ENCODE results near the gene SNCA. TPM values are rescaled to one million over a fixed set of nuclear protein-coding genes. Genes with fewer than 3 reads are reported as not detected.

The SNCA gene
- total RNA-seq, 4 donors from 2014 or later, result 1.2 to 9.1 (median 2.6) TPM

DNA sequence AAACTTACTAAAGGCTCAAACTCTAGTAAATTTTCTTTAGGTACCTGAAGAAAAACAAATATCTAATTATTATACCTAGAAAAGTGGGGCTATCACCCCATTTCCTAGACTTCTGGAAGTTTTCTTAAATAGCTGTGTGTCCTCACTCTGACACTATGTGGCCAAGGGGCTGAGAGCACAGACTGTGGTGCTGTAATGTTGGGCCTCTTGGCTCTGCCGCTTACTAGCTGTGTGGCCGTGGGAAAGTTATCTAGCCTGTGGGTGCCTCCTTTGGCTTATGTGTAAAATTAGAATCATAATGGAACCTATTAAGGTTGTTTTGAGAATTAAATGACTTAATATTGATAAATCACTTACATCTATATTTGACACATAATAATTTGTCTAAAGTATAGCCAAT is 114.4 kb downstream of the SNCA start:
- H3K27me3 ChIP-seq, result no peaks in the 10 kb centered on the region
- H3K4me1 ChIP-seq, result no peaks in the 10 kb centered on the region
- no peak overlapping the region for H3K4me3 ChIP-seq
- no peaks in the 10 kb centered on the region for H3K9me3 ChIP-seq
- TF ChIP-seq, protein P1, sequence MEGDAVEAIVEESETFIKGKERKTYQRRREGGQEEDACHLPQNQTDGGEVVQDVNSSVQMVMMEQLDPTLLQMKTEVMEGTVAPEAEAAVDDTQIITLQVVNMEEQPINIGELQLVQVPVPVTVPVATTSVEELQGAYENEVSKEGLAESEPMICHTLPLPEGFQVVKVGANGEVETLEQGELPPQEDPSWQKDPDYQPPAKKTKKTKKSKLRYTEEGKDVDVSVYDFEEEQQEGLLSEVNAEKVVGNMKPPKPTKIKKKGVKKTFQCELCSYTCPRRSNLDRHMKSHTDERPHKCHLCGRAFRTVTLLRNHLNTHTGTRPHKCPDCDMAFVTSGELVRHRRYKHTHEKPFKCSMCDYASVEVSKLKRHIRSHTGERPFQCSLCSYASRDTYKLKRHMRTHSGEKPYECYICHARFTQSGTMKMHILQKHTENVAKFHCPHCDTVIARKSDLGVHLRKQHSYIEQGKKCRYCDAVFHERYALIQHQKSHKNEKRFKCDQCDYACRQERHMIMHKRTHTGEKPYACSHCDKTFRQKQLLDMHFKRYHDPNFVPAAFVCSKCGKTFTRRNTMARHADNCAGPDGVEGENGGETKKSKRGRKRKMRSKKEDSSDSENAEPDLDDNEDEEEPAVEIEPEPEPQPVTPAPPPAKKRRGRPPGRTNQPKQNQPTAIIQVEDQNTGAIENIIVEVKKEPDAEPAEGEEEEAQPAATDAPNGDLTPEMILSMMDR (IDR thresholded peaks at IDR 0.05), result no peak
- TF ChIP-seq POLR2A (IDR thresholded peaks at IDR 0.05), result no peak
- H3K27ac ChIP-seq, result no peak overlapping the region
- no peaks in the 10 kb centered on the region for H3K36me3 ChIP-seq
- DNase-seq, result no peak

DNA sequence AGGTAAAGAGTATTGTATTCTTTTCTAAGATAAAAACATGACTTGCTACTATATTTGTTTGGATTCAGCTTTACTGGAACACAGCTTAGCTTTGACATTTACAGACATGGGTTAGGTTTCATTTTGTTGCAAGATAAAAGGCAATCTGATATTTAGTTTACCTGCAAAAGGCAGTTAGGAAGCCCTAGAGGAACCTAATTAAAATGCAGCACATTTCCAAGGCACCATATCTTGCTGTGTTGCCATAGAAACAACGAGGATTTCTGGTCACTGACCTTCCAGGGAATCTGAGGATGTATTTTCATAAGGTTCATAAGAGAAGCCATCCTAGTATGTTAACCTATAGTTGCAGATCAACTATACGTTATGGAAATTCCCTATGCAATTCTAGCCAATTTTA is 116.0 kb downstream of the SNCA start:
- TF ChIP-seq, protein P1 (IDR thresholded peaks at IDR 0.05), result no peak
- TF ChIP-seq POLR2A (IDR thresholded peaks at IDR 0.05), result no peak
- Histone ChIP-seq H3K4me3 (no peak overlapping the region), H3K27ac (no peak overlapping the region), H3K4me1 (no peaks in the 10 kb centered on the region), H3K36me3 (no peaks in the 10 kb centered on the region), H3K27me3 (no peaks in the 10 kb centered on the region), H3K9me3 (no peaks in the 10 kb centered on the region)
- no peak for DNase-seq

DNA sequence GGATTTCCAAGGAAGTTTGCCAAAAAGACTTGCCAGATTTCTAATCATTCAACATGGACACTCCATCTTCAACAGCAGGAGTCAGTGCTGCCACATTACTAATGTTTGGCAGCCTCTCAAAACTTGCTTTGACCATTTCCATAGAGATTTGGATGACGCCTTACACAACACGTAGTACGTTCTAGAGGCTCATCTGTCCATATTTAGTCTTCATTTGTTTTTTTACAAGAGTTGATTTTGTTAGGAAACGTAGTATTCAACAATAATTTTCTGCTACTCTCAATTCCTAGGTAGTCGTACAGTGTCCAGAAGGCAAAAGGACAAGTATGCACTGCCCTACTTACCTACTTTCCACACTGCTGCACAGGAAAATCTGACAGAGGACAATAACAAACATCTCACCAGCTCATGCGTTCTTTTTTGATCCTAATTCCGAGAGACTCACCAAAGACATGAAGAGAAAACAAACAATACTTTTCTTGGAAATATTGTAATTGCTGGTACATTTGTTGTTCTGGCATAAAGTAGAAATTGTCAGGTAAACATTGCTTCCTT is 117.3 kb downstream of the SNCA start:
- no peak for TF ChIP-seq POLR2A (IDR thresholded peaks at IDR 0.05)
- TF ChIP-seq, protein P1 (IDR thresholded peaks at IDR 0.05), result no peak
- Histone ChIP-seq H3K9me3 (no peaks in the 10 kb centered on the region), H3K4me1 (no peaks in the 10 kb centered on the region), H3K4me3 (no peak overlapping the region), H3K27me3 (no peaks in the 10 kb centered on the region), H3K27ac (no peak overlapping the region), H3K36me3 (no peaks in the 10 kb centered on the region)
- DNase-seq, result no peak

DNA sequence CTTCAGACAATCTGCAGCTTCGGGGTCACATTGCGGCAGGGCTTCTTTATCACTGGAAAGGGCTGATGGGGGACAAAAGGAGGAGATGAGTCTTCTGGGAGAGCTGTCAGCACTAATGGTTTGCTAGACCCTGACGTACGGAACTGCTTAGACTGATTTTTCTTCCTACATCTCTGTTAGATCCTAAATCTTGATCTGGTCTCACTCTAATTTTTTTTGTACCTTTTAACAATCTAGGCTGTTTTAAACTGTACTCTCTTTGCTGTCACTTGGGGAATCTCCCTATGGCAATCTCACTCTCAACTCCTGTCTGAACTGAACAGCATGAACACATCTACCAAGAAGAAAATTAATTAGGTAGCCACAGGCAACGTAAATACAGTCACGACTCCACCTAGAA is 120.1 kb downstream of the SNCA start:
- Histone ChIP-seq H3K27ac (no peak overlapping the region), H3K9me3 (no peaks in the 10 kb centered on the region), H3K36me3 (no peaks in the 10 kb centered on the region), H3K4me1 (no peaks in the 10 kb centered on the region), H3K4me3 (no peak overlapping the region), H3K27me3 (no peaks in the 10 kb centered on the region)
- TF ChIP-seq POLR2A (IDR thresholded peaks at IDR 0.05), result no peak
- TF ChIP-seq, protein P1 (IDR thresholded peaks at IDR 0.05), result no peak
- DNase-seq, result no peak

DNA sequence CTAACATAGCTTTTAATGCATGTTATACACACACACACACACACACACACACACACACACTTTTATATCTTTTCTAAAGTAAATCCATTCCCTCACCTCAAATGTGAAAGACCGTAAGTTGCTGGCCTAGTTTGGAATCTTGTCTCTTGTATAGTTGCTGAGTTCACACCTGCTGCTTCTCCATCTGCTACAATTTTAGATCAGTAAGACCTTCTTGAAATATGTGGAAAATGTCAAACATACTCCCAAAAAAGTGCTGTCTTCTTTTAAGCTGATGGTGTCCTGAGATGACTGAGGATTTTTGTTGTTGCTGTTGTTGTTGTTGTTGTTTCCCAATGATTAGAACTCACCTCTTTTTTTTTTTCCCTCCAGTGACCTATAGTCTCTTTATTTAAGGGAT is 121.3 kb downstream of the SNCA start:
- no peak for DNase-seq
- no peaks in the 10 kb centered on the region for H3K9me3 ChIP-seq

More for the DNA sequence above, 121.3 kb downstream of the SNCA start:
- H3K27me3 ChIP-seq, result no peaks in the 10 kb centered on the region
- no peak overlapping the region for H3K27ac ChIP-seq
- H3K4me1 ChIP-seq, result no peaks in the 10 kb centered on the region
- H3K36me3 ChIP-seq, result no peaks in the 10 kb centered on the region
- H3K4me3 ChIP-seq, result no peak overlapping the region
- TF ChIP-seq, protein P1 (IDR thresholded peaks at IDR 0.05), result no peak
- TF ChIP-seq POLR2A (IDR thresholded peaks at IDR 0.05), result no peak
